DND-41 (cell line): ENCODE measurements around the gene TXNDC16.

Experiments
- EZH2 ChIP-seq: IDR thresholded peaks from 3 replicates; pipeline ENCODE4 v1.6.1; 2012; ENCODE audit warnings: borderline replicate concordance, low read depth, mild to moderate bottlenecking, moderate library complexity, low read length, inconsistent platforms; ENCODE audit not compliant: severe bottlenecking
- TF ChIP-seq, protein P1 (sequence below): IDR thresholded peaks from 2 replicates; pipeline ENCODE4 v1.5.1; 2012; ENCODE audit warnings: borderline replicate concordance, low read length, moderate library complexity, mild to moderate bottlenecking; ENCODE audit not compliant: poor library complexity, severe bottlenecking; ENCODE audit errors: extremely low read depth

GRCh38 chr14:52547526-52547925 lies 4.8 kb downstream of the TXNDC16 start:
- no peak for TF ChIP-seq EZH2
- TF ChIP-seq, protein P1, sequence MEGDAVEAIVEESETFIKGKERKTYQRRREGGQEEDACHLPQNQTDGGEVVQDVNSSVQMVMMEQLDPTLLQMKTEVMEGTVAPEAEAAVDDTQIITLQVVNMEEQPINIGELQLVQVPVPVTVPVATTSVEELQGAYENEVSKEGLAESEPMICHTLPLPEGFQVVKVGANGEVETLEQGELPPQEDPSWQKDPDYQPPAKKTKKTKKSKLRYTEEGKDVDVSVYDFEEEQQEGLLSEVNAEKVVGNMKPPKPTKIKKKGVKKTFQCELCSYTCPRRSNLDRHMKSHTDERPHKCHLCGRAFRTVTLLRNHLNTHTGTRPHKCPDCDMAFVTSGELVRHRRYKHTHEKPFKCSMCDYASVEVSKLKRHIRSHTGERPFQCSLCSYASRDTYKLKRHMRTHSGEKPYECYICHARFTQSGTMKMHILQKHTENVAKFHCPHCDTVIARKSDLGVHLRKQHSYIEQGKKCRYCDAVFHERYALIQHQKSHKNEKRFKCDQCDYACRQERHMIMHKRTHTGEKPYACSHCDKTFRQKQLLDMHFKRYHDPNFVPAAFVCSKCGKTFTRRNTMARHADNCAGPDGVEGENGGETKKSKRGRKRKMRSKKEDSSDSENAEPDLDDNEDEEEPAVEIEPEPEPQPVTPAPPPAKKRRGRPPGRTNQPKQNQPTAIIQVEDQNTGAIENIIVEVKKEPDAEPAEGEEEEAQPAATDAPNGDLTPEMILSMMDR: no peak
